WTC11 (cell line): ENCODE measurements around the gene RASGRF2.

ENCODE experiments used
- CTCF ChIP-seq: fragments of 200-600 bp; IDR thresholded peaks from 2 replicates; pipeline ENCODE4 v1.8.0; 2022; ENCODE audit warnings: antibody characterized with exemption
- FOXJ3 ChIP-seq: sonication (generic); formaldehyde crosslinking; IDR thresholded peaks from 2 replicates; pipeline ENCODE4 v1.9.0; 2021; ENCODE audit warnings: missing genetic modification reagents, mild to moderate bottlenecking, borderline replicate concordance
- NR3C1 ChIP-seq: sonication (generic); formaldehyde crosslinking; conservative IDR thresholded peaks from 2 replicates; pipeline ENCODE4 v1.8.1; 2023; ENCODE audit warnings: low read depth, mild to moderate bottlenecking, missing genetic modification reagents
- SMAD3 ChIP-seq: sonication (generic); formaldehyde crosslinking; IDR thresholded peaks from 2 replicates; pipeline ENCODE4 v1.8.0; 2022; ENCODE audit warnings: missing genetic modification reagents, mild to moderate bottlenecking, borderline replicate concordance

DNA sequence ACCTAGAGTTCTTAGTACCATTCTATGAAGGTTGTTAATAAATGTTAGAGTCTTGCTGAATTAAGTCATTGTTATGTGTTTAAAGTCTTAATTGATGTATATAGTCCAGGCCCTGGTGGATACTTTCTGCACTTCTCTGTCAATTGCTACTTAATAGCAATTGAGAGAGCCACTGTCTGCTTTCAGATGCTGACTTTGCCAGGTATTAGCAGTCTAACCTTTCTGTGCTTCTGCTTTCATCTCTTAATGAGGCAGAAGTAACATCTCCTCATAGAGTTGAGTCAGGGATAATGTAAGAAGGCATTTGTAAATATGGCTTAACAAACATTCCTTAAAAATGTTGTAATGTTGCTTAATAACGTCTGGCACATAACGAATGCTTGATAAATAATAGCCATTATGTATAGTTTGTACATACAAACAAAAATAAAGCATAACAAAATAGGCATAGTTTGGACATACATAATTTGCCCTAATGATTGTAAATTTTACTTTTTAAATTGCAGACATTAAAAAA lies 28.3 kb downstream of the RASGRF2 start:
- no peak for TF ChIP-seq FOXJ3 (CRISPR knock-in tag)
- no peak for TF ChIP-seq NR3C1 (CRISPR knock-in tag)
- no peak for TF ChIP-seq SMAD3 (CRISPR knock-in tag)
- TF ChIP-seq CTCF = no peak
